GM18505 (cell line): ENCODE measurements around the gene THSD7A.
"Not testable (repeated sequence)": the region's sequence is repeated elsewhere in the genome, so short reads cannot be mapped to it uniquely, and the experiment has no call there.

ENCODE experiments used
- ATAC-seq: cut with Tn5 transposase; IDR thresholded peaks from one replicate; pipeline ENCODE4 v1.9.1; 2021; ENCODE audit not compliant: unreplicated experiment
- POLR2A ChIP-seq: IDR thresholded peaks from 4 replicates; pipeline ENCODE4 v1.6.1; 2011; ENCODE audit warnings: borderline replicate concordance; ENCODE audit not compliant: insufficient read depth, insufficient read length; ENCODE audit errors: extremely low read depth

The THSD7A gene

GRCh38 chr7:11529382-11529781 lies 302.6 kb downstream of the THSD7A start:
- no peak for TF ChIP-seq POLR2A
- no peak for ATAC-seq

GRCh38 chr7:11527707-11528106 lies 304.3 kb downstream of the THSD7A start:
- TF ChIP-seq POLR2A: no peak
- ATAC-seq: no peak

GRCh38 chr7:11524476-11525397 lies 307.3 kb downstream of the THSD7A start:
- TF ChIP-seq POLR2A: no peak
- no peak for ATAC-seq

GRCh38 chr7:11521964-11522499 lies 310.0 kb downstream of the THSD7A start:
- ATAC-seq: not testable (repeated sequence)

GRCh38 chr7:11517853-11518252 lies 314.1 kb downstream of the THSD7A start:
- TF ChIP-seq POLR2A: no peak

GRCh38 chr7:11516328-11516727 lies 315.7 kb downstream of the THSD7A start:
- no peak for TF ChIP-seq POLR2A
- ATAC-seq: no peak

More at GRCh38 chr7:11517853-11518252, 314.1 kb downstream of the THSD7A start:
- ATAC-seq: no peak

- no peak for ATAC-seq
- no peak for TF ChIP-seq POLR2A
Measured at GRCh38 chr7:11513460-11513859, 318.5 kb downstream of the THSD7A start.

- ATAC-seq: no peak
Measured at GRCh38 chr7:11507929-11508328, 324.1 kb downstream of the THSD7A start.

GRCh38 chr7:11506417-11506816 lies 325.6 kb downstream of the THSD7A start:
- TF ChIP-seq POLR2A: no peak

More at GRCh38 chr7:11507929-11508328, 324.1 kb downstream of the THSD7A start:
- no peak for TF ChIP-seq POLR2A

GRCh38 chr7:11505471-11505985 lies 326.5 kb downstream of the THSD7A start:
- ATAC-seq: no peak

More at GRCh38 chr7:11506417-11506816, 325.6 kb downstream of the THSD7A start:
- no peak for ATAC-seq

GRCh38 chr7:11492307-11492706 lies 339.7 kb downstream of the THSD7A start:
- no peak for ATAC-seq
- no peak for TF ChIP-seq POLR2A

More at GRCh38 chr7:11505471-11505985, 326.5 kb downstream of the THSD7A start:
- no peak for TF ChIP-seq POLR2A

- TF ChIP-seq POLR2A: no peak
- no peak for ATAC-seq
Measured at GRCh38 chr7:11491811-11492210, 340.2 kb downstream of the THSD7A start.

- TF ChIP-seq POLR2A: no peak
- no peak for ATAC-seq
Measured at GRCh38 chr7:11489280-11489679, 342.7 kb downstream of the THSD7A start.

- ATAC-seq: no peak
- no peak for TF ChIP-seq POLR2A
Measured at GRCh38 chr7:11486271-11486670, 345.7 kb downstream of the THSD7A start.

- ATAC-seq: no peak
- TF ChIP-seq POLR2A: no peak
Measured at GRCh38 chr7:11485636-11486035, 346.4 kb downstream of the THSD7A start.

GRCh38 chr7:11480143-11480542 lies 351.9 kb downstream of the THSD7A start:
- ATAC-seq: no peak
- TF ChIP-seq POLR2A: no peak
